Mucosa of descending colon (tissue), 3 donors: Measurements from ENCODE around the gene CDH16. TPM values are rescaled to one million over a fixed set of nuclear protein-coding genes. Genes with fewer than 3 reads are reported as not detected.

Experiments
- ATAC-seq: fragments of 200-7000 bp; cut with Tn5 transposase; one replicate; pipeline ENCODE4 v1.9.1; 2020; ENCODE audit warnings: mild to moderate bottlenecking, moderate library complexity
- DNase-seq, 3 donors: peaks; one replicate each; pipeline ENCODE4 v3.0.0-alpha.2; 2020
- H3K36me3 ChIP-seq: fragments of 200-600 bp; one replicate; pipeline ENCODE4 v1.8.0; 2021; ENCODE audit warnings: low read depth, mild to moderate bottlenecking
- H3K4me1 ChIP-seq: fragments of 200-600 bp; one replicate; pipeline ENCODE4 v1.8.0; 2021; ENCODE audit warnings: low read depth, mild to moderate bottlenecking
- H3K4me3 ChIP-seq: fragments of 200-600 bp; one replicate; pipeline ENCODE4 v1.8.0; 2021; ENCODE audit warnings: mild to moderate bottlenecking
- H3K9me3 ChIP-seq: fragments of 200-600 bp; one replicate; pipeline ENCODE4 v1.8.0; 2021; ENCODE audit warnings: mild to moderate bottlenecking
- intact Hi-C, 2 donors: fragments of 100-400 bp; cut with DNase I in 1 of 2; cut with micrococcal nuclease in 1 of 2; formaldehyde crosslinking; loops; one replicate each; pipeline versions ENCODE4 v1.11.0 to v1.11.1; 2022; cut with DNase I, micrococcal nuclease
- total RNA-seq, 3 donors: library from RNA; stranded (reverse); fragmentation: NEBNext Ultra II Directional in 2 of 3; extraction: Animal tissue kit (Norgen Biotek cat#: 25700) in 2 of 3; gene quantifications; one replicate each; pipeline versions ENCODE4 v1.2.1 to v1.2.4, GENCODE V29; 2021 to 2023
- TF ChIP-seq, protein P1 (sequence below): fragments of 200-600 bp; IDR thresholded peaks from one replicate; pipeline ENCODE4 v1.8.0; 2022; ENCODE audit warnings: antibody characterized with exemption, mild to moderate bottlenecking
- donor health status: DM: no; HTN: no; CAD: no; lungs with moderate emphysema.
- donor health status: DM: no; HTN: no; CAD: no.
- donor health status: DM: no; HTN: yes; CAD: no.

CDH16 gene
- total RNA-seq, 3 donors from 2014 or later, result 0.13 to 0.78 (median 0.72) TPM

DNA sequence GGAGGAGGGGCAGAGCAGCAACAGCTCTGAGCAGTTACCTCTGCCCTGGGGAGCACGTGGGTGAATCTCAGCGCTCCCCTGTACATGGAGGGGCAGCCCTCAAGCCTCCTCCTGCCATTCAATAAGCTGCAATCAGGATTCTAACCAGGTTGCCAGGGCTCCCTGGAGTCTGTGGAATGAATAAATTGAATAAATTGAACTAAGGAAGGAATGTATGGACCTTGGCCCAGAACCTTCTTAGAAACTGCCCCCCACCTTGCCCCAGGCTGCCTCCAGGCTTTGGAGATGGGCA is 1.6 kb upstream of the CDH16 start:
- no peak for ATAC-seq
- no peaks in the 10 kb centered on the region for H3K36me3 ChIP-seq
- H3K9me3 ChIP-seq, result no peaks in the 10 kb centered on the region
- H3K4me1 ChIP-seq, result peaks cover 6% of the 10 kb centered on the region
- intact Hi-C loops, result no loop called here
- no peak overlapping the region for H3K4me3 ChIP-seq
- TF ChIP-seq, protein P1, sequence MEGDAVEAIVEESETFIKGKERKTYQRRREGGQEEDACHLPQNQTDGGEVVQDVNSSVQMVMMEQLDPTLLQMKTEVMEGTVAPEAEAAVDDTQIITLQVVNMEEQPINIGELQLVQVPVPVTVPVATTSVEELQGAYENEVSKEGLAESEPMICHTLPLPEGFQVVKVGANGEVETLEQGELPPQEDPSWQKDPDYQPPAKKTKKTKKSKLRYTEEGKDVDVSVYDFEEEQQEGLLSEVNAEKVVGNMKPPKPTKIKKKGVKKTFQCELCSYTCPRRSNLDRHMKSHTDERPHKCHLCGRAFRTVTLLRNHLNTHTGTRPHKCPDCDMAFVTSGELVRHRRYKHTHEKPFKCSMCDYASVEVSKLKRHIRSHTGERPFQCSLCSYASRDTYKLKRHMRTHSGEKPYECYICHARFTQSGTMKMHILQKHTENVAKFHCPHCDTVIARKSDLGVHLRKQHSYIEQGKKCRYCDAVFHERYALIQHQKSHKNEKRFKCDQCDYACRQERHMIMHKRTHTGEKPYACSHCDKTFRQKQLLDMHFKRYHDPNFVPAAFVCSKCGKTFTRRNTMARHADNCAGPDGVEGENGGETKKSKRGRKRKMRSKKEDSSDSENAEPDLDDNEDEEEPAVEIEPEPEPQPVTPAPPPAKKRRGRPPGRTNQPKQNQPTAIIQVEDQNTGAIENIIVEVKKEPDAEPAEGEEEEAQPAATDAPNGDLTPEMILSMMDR, result no peak
- no peak for DNase-seq

DNA sequence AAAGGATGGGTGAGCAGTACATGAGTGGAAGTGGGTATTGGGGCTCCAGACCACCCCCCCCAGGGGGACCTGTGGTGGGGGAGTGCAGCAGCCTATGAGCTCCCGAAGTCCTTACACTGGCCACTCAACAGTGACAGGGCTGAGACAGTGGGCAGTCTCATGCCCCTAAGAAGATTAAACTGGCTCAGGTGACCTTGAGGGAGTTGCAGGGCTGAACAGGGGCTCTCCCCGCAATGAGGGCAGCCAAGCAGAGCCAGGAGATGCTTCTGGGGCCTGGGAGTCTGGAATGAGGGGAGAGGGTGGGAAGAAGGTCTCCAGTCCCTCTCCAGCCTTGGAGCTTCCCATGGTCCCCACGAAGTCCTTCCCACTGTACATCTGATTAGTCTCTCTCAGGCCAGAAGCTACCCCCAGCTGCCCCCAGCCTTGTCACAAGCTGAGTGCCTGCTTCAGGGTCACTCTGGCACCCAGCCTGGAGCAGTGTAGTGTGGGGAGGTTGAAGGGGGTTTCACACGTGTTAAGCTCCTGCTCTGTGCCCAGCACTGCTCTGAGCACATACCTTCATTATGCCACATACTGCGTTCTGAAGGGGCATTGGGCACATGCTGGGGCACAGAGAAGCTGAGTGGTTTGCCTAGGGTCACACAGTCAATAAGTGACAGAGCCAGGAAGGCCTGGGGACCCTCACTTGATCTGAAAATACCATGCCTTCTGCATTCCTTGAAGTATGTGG is 1.0 kb upstream of the CDH16 start:
- ATAC-seq (no peak), DNase-seq (no peak)
- H3K4me1 ChIP-seq, result peaks cover 3% of the 10 kb centered on the region
- no peak overlapping the region for H3K4me3 ChIP-seq
- intact Hi-C loops, result no loop called here
- H3K9me3 ChIP-seq, result no peaks in the 10 kb centered on the region
- TF ChIP-seq, protein P1, result no peak
- no peaks in the 10 kb centered on the region for H3K36me3 ChIP-seq

DNA sequence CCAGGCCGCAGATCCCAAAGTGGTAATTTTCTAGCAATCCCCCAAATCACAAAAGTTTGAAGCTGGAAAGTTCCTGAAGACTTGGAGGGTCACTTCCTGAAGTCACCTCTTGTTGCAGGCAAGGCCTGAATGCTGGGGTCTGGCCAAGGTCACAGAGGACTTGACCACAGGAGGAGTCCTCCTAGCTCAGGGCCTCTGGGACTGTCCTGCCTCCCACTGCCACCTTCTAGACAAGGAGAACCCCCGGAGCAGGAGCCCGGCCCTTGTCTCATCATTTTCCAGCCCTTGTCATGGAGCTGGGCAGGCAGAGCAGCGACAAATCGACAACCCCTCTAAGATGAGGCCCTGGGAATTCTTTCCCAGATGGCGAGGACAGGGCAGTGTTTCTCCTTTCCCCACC is 330 bp downstream of the CDH16 start:
- ATAC-seq (no peak), DNase-seq (no peak)
- Histone ChIP-seq H3K4me3 (no peak overlapping the region), H3K36me3 (no peaks in the 10 kb centered on the region), H3K4me1 (no peaks in the 10 kb centered on the region), H3K9me3 (no peaks in the 10 kb centered on the region)
- intact Hi-C loops, result no loop called here
- TF ChIP-seq, protein P1, result no peak

DNA sequence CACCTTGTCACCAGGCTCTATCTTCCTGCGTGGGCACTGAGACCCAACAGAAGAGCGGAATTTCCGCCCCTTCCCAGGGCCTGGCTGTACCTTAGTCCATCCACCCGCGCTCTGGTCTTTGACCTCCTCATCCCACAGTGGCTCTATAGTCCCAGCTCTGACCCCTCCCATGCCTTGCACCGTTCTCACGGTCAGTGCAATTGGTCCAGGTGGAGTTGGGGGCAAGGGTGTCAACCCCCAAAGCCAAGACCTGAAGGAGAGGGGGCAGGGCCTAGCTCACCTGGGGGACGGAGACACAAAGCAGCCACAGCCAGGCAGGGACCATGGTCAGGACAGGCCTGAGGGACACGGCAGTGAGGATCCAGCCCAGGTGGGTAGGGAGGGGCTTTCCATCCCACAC is 944 bp downstream of the CDH16 start:
- no peaks in the 10 kb centered on the region for H3K4me1 ChIP-seq
- no peak overlapping the region for H3K4me3 ChIP-seq
- ATAC-seq (no peak), DNase-seq (no peak)
- H3K9me3 ChIP-seq, result no peaks in the 10 kb centered on the region
- TF ChIP-seq, protein P1, result no peak
- H3K36me3 ChIP-seq, result no peaks in the 10 kb centered on the region
- intact Hi-C loops, result no loop called here

DNA sequence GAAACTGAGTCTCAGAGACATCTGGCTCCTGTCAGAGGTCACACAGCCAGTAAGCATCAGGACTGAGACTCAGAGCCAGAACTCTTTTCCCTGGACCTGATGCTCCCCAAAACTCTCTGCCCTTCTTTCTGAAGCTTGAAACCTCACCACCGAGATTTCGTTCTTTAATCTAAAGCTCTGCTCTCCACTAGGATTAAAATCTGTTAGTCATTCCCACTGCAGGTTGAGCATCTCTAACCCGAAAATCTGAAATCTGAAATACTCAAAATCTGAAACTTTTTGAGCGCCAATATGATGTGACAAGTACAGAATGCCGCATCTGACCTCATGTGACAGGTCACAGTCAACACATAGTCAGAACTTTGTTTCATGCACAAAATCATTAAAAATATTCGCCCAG is 2.2 kb downstream of the CDH16 start:
- H3K36me3 ChIP-seq, result no peaks in the 10 kb centered on the region
- no peak for DNase-seq
- intact Hi-C loops, result no loop called here
- no peaks in the 10 kb centered on the region for H3K4me1 ChIP-seq
- ATAC-seq, result no peak
- no peak overlapping the region for H3K4me3 ChIP-seq
- TF ChIP-seq, protein P1, result no peak
- no peaks in the 10 kb centered on the region for H3K9me3 ChIP-seq

DNA sequence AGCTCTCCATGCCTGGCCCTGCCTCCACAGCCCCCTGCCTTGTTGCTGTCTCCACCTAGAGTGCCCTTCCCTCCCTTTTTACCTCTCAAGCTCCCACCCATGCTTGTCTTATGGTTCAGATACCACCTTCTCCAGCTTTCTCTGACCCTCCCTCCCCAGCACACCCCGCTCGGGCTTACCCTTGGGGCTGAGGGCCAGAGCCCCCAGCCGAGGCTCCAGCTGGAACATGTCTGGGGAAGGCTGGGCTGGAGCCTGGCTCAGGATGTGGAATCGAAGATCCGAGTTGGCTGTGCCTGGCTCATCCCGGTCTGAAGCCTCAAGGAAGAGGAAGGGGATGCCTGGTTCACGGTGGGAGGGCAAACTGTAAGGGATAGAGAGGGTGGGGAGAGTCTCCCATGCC is 3.6 kb downstream of the CDH16 start:
- Histone ChIP-seq H3K4me1 (no peaks in the 10 kb centered on the region), H3K9me3 (no peaks in the 10 kb centered on the region), H3K36me3 (no peaks in the 10 kb centered on the region), H3K4me3 (no peak overlapping the region)
- ATAC-seq (no peak), DNase-seq (peak in 1 of 3 donors; percentile 29)
- TF ChIP-seq, protein P1, result no peak
- intact Hi-C loops, result no loop called here
